Activated CD8-positive, alpha-beta T cell treated with anti-CD3 and anti-CD28 coated beads for 36 hours (primary cell): ENCODE measurements around the gene FBN1. TPM values are rescaled to one million over a fixed set of nuclear protein-coding genes. Genes with fewer than 3 reads are reported as not detected.

Experiments used
- ATAC-seq: fragments of 200-7000 bp; cut with Tn5 transposase; one replicate; pipeline ENCODE4 v1.10.0; 2021; ENCODE audit warnings: mild to moderate bottlenecking, moderate library complexity
- CTCF ChIA-PET: fragments of 350-600 bp; sonication (Branson Sonifier 250); formaldehyde crosslinking; loops from one replicate; lab custom pipeline; 2021; ENCODE audit warnings: antibody characterized with exemption; lab: Charles Lee
- POLR2A ChIA-PET: fragments of 350-600 bp; sonication (Branson Sonifier 250); formaldehyde crosslinking; loops from one replicate; lab custom pipeline; 2021; ENCODE audit warnings: antibody characterized with exemption; lab: Charles Lee
- DNase-seq: peaks from one replicate; pipeline ENCODE4 v3.0.0-alpha.2; 2020
- H3K27ac Mint-ChIP-seq: one replicate; pipeline ENCODE4 v1.8.0; 2021; ENCODE audit warnings: mild to moderate bottlenecking, mixed read lengths
- H3K27me3 Mint-ChIP-seq: one replicate; pipeline ENCODE4 v1.8.0; 2021; ENCODE audit warnings: mixed read lengths
- H3K36me3 Mint-ChIP-seq: one replicate; pipeline ENCODE4 v1.8.0; 2021; ENCODE audit warnings: low read depth, mixed read lengths
- H3K4me1 Mint-ChIP-seq: one replicate; pipeline ENCODE4 v1.8.0; 2021; ENCODE audit warnings: low read depth, mixed read lengths
- H3K4me3 Mint-ChIP-seq: one replicate; pipeline ENCODE4 v1.8.0; 2021; ENCODE audit warnings: mild to moderate bottlenecking, moderate library complexity, mixed read lengths
- H3K9me3 Mint-ChIP-seq: one replicate; pipeline ENCODE4 v1.8.0; 2021; ENCODE audit warnings: mixed read lengths
- intact Hi-C: fragments of 100-400 bp; cut with micrococcal nuclease; formaldehyde crosslinking; loops from one replicate; pipeline ENCODE4 v1.10.0; 2022
- total RNA-seq, 2 experiments: library from RNA; stranded (reverse); gene quantifications; one replicate each; pipeline ENCODE4 v1.2.3, GENCODE V29; 2021
- TF ChIP-seq, protein P1 (sequence below): fragments of 200-600 bp; IDR thresholded peaks from one replicate; pipeline ENCODE4 v1.8.0; 2022; ENCODE audit warnings: antibody characterized with exemption, mild to moderate bottlenecking

Gene FBN1
- total RNA-seq, 2 experiments from 2014 or later = 0.38 to 0.49 TPM

DNA sequence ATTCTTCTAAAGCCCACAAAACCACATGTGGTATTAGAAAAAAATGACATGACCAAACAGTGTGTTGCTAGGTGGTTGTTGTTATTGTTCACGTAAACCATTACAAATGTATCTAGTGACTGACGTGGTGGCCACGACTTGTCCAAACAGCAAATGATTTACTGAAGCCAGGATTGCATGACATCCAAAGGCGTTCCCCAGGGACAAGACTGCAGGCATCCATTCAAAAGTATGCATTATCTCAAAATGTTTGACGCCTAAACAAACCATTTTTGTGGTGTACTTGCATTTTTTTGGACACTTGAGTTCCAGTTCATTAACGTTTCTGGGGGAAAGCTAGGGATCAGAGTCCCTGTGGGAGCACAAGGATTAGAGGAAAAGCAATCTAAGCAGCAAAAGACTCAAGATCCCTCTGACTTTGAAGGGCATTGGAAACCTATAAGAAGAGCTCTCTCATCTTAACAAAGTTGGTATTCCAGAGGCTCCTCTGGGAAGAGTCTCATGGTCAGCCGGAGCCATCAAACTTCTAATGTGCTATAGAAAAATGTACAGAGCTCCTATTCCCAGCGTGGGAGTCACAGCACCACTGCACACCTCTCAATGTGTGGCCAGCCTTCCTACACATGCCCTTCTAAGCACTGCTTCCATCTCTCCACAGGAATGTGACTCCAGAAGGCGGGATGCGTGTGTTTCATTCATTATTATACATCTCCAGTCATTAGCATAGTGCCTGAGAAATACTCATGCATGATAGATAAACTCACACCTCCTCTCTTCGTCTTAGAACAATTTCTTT lies 62.9 kb downstream of the FBN1 start:
- CTCF ChIA-PET = no interaction called here
- Mint-ChIP-seq H3K4me3 (no peak overlapping the region), H3K9me3 (no peaks in the 10 kb centered on the region), H3K36me3 (no peaks in the 10 kb centered on the region), H3K4me1 (no peaks in the 10 kb centered on the region), H3K27me3 (no peaks in the 10 kb centered on the region), H3K27ac (no peak overlapping the region)
- POLR2A ChIA-PET = no interaction called here
- ATAC-seq (no peak), DNase-seq (no peak)
- TF ChIP-seq, protein P1, sequence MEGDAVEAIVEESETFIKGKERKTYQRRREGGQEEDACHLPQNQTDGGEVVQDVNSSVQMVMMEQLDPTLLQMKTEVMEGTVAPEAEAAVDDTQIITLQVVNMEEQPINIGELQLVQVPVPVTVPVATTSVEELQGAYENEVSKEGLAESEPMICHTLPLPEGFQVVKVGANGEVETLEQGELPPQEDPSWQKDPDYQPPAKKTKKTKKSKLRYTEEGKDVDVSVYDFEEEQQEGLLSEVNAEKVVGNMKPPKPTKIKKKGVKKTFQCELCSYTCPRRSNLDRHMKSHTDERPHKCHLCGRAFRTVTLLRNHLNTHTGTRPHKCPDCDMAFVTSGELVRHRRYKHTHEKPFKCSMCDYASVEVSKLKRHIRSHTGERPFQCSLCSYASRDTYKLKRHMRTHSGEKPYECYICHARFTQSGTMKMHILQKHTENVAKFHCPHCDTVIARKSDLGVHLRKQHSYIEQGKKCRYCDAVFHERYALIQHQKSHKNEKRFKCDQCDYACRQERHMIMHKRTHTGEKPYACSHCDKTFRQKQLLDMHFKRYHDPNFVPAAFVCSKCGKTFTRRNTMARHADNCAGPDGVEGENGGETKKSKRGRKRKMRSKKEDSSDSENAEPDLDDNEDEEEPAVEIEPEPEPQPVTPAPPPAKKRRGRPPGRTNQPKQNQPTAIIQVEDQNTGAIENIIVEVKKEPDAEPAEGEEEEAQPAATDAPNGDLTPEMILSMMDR = no peak
- intact Hi-C loops = no loop called here

DNA sequence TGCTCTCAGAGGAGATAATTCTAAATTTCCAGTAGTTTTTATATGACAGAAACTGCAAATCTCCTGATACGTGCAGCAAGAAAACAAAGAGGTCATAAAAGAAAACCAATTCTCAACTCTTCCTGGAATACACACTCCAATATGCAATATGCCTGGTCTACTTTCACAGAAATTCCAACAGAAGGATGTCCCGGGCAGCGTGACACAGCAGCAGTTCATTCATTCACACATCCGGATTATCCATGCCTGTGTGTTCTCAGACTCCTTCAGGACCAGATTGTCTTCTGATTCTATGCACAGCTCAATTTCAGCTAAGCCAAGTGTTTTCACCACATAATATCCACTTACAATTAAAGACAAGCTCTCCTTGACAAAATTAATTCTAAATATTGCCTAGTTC lies 64.3 kb downstream of the FBN1 start:
- no peaks in the 10 kb centered on the region for H3K27me3 Mint-ChIP-seq
- no peaks in the 10 kb centered on the region for H3K9me3 Mint-ChIP-seq
- H3K36me3 Mint-ChIP-seq = no peaks in the 10 kb centered on the region
- H3K4me1 Mint-ChIP-seq = no peaks in the 10 kb centered on the region
- CTCF ChIA-PET = no interaction called here
- TF ChIP-seq, protein P1 = no peak
- no peak overlapping the region for H3K4me3 Mint-ChIP-seq
- intact Hi-C loops = no loop called here
- H3K27ac Mint-ChIP-seq = no peak overlapping the region
- ATAC-seq (no peak), DNase-seq (no peak)
- POLR2A ChIA-PET = no interaction called here

DNA sequence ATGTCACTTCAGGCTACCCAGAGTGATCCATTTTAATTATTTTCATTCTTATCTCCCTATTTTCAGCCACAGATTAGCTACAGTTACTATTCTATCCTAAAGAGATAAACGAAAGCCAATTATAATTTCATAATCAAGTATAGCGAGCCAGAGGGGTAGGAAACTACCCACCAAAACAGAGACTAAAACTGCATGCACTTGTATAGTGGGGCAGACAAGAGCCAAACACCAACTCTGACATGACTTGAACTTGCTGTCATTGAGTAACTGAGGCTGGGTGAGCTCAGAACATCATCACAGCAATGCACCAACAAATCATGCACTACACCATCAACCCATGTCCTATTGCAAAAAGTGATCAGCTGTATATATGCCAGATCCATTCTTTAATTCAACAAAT lies 64.8 kb downstream of the FBN1 start:
- Mint-ChIP-seq H3K27me3 (peaks cover 1% of the 10 kb centered on the region), H3K27ac (no peak overlapping the region), H3K4me1 (no peaks in the 10 kb centered on the region), H3K9me3 (no peaks in the 10 kb centered on the region), H3K36me3 (no peaks in the 10 kb centered on the region), H3K4me3 (no peak overlapping the region)
- ChIA-PET CTCF (no interaction called here), POLR2A (no interaction called here)
- intact Hi-C loops = no loop called here
- ATAC-seq (no peak), DNase-seq (no peak)
- TF ChIP-seq, protein P1 = no peak

DNA sequence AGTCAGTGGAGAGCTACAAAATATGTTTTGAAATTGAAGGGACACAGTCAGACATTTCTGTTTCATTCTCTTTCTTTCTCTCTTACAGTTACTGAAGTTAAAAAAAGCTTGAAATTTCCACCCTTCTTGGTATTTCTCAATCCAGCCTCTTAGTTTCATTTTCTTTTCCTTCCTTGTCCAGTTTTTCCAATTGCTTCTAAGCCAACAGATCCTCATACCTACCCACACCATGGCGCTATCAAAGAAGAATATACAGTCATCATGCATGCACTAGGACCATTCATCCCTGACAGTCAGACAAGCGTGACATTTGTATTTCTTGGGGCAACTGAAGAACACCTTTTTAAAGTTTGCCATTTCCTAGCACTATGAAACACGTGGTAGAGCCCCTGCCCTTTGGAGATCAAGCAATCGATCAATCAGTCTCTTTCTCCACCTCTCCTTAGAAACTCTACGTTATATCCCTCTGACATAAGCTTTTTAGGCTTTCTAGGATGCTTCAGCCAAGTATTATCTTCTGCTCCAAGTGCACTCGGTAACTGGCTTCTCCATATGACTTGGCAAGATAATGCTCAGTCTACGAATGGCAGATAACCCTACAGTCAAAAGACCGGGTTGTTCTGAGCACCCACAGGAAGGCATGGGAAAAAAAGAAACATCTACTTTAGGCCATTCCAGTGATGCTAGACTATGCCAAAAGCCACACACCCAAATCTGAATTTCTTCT lies 65.4 kb downstream of the FBN1 start:
- intact Hi-C loops = no loop called here
- ATAC-seq (no peak), DNase-seq (no peak)
- Mint-ChIP-seq H3K9me3 (no peaks in the 10 kb centered on the region), H3K36me3 (no peaks in the 10 kb centered on the region), H3K27me3 (peaks cover 1% of the 10 kb centered on the region), H3K4me1 (no peaks in the 10 kb centered on the region), H3K4me3 (no peak overlapping the region), H3K27ac (no peak overlapping the region)
- ChIA-PET POLR2A (no interaction called here), CTCF (no interaction called here)
- TF ChIP-seq, protein P1 = no peak

DNA sequence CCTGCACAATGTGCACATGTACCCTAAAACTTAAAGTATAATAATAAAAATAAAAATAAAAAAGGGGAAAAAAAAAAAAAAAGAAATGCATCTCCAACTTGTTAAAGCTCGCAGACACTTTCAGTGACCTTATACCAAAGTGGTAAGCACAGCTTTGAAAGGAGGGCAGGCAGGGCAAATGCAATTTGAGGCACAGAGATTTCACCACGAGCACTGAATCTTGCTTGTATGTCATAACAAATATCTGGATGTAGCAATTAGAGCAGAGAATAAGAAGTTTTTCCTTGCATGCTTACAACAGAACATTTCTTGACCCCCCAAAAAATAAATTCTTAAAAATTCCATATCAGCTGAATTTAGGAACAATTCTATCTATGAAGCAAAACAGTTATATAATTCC lies 66.5 kb downstream of the FBN1 start:
- H3K9me3 Mint-ChIP-seq = no peaks in the 10 kb centered on the region
- no peak overlapping the region for H3K27ac Mint-ChIP-seq
- ChIA-PET CTCF (no interaction called here), POLR2A (no interaction called here)
- H3K4me1 Mint-ChIP-seq = no peaks in the 10 kb centered on the region
- H3K4me3 Mint-ChIP-seq = no peak overlapping the region
- no peaks in the 10 kb centered on the region for H3K36me3 Mint-ChIP-seq
- DNase-seq (no peak), ATAC-seq (no peak)
- intact Hi-C loops = no loop called here
- peaks cover 1% of the 10 kb centered on the region for H3K27me3 Mint-ChIP-seq
- TF ChIP-seq, protein P1 = no peak
